Thoracic aorta (tissue), 2 donors: ENCODE data around the gene ARHGEF19. TPM values are rescaled to one million over a fixed set of nuclear protein-coding genes. Genes with fewer than 3 reads are reported as not detected.

Experiments
- ATAC-seq: fragments of 150-250 bp; one replicate; pipeline ENCODE4 v1.8.0; 2017; ENCODE audit warnings: low read depth; ENCODE audit not compliant: insufficient number of reproducible peaks, low FRiP score
- DNase-seq: peaks from one replicate; pipeline ENCODE4 v3.0.0-alpha.2; 2020; ENCODE audit warnings: low spot score
- H3K27ac ChIP-seq, 2 donors: fragments of 200-600 bp; sonication (generic); 1 replicate in 1 of 2; 2 replicates in 1 of 2; pipeline ENCODE4 v1.5.1; 2016; ENCODE audit warnings: mild to moderate bottlenecking in 2 of 2, moderate library complexity in 2 of 2
- H3K27me3 ChIP-seq: fragments of 200-600 bp; sonication (generic); replicated peaks from 2 replicates; pipeline ENCODE4 v1.6.0; 2016; ENCODE audit warnings: mild to moderate bottlenecking; ENCODE audit not compliant: insufficient read depth
- H3K36me3 ChIP-seq: fragments of 200-600 bp; sonication (generic); one replicate; pipeline ENCODE4 v1.5.1; 2016
- H3K4me1 ChIP-seq, 2 donors: fragments of 200-600 bp; sonication (generic); 1 replicate in 1 of 2; 2 replicates in 1 of 2; pipeline versions ENCODE4 v1.5.1 to v1.6.0; 2016; ENCODE audit warnings: low read depth in 2 of 2, mild to moderate bottlenecking in 1 of 2; ENCODE audit not compliant: control insufficient read depth in 1 of 2
- H3K4me3 ChIP-seq: fragments of 200-600 bp; sonication (generic); 2 replicates; pipeline ENCODE4 v1.5.1; 2016; ENCODE audit warnings: mild to moderate bottlenecking
- H3K9me3 ChIP-seq: fragments of 200-600 bp; sonication (generic); 2 replicates; pipeline ENCODE4 v1.5.1; 2016
- total RNA-seq, 2 donors: library from RNA; depleted of rRNA; stranded (reverse); fragments of >200 nt; gene quantifications; one replicate each; pipeline versions ENCODE4 v1.1.0 to v1.2.3, GENCODE V29; 2016
- TF ChIP-seq, protein P1 (sequence below): fragments of 200-600 bp; sonication (generic); IDR thresholded peaks from one replicate; pipeline ENCODE4 v1.5.1; 2019; ENCODE audit warnings: antibody characterized with exemption

Gene ARHGEF19
- total RNA-seq, 2 donors from 2014 or later = 8.1 to 8.5 TPM

DNA sequence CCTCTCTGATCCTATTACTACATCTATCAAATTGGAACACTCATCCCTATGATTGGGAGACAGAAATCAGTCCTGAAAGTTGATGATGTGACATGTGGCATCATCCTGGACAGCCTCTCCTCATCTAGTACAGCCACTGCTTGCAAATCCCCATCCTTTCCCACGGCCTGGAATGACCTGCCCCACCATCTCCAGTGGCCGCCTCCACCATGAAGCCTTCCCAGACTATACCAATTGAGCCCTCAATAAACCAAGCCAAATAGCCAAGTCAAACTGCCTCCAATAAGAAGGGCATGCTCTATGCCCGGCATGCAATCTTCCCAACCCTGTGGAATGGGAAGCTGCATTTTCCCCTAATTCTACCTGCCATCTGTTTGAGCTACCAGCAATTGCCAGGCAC lies 561 bp upstream of the ARHGEF19 start:
- no peaks in the 10 kb centered on the region for H3K36me3 ChIP-seq
- H3K9me3 ChIP-seq = no peaks in the 10 kb centered on the region
- H3K27ac ChIP-seq = no peak overlapping the region
- H3K4me1 ChIP-seq = peaks cover 0 to 20% of the 10 kb centered on the region in 2 donors
- no peaks in the 10 kb centered on the region for H3K27me3 ChIP-seq
- TF ChIP-seq, protein P1, sequence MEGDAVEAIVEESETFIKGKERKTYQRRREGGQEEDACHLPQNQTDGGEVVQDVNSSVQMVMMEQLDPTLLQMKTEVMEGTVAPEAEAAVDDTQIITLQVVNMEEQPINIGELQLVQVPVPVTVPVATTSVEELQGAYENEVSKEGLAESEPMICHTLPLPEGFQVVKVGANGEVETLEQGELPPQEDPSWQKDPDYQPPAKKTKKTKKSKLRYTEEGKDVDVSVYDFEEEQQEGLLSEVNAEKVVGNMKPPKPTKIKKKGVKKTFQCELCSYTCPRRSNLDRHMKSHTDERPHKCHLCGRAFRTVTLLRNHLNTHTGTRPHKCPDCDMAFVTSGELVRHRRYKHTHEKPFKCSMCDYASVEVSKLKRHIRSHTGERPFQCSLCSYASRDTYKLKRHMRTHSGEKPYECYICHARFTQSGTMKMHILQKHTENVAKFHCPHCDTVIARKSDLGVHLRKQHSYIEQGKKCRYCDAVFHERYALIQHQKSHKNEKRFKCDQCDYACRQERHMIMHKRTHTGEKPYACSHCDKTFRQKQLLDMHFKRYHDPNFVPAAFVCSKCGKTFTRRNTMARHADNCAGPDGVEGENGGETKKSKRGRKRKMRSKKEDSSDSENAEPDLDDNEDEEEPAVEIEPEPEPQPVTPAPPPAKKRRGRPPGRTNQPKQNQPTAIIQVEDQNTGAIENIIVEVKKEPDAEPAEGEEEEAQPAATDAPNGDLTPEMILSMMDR = no peak
- H3K4me3 ChIP-seq = no peak overlapping the region
- ATAC-seq (no peak), DNase-seq (no peak)

DNA sequence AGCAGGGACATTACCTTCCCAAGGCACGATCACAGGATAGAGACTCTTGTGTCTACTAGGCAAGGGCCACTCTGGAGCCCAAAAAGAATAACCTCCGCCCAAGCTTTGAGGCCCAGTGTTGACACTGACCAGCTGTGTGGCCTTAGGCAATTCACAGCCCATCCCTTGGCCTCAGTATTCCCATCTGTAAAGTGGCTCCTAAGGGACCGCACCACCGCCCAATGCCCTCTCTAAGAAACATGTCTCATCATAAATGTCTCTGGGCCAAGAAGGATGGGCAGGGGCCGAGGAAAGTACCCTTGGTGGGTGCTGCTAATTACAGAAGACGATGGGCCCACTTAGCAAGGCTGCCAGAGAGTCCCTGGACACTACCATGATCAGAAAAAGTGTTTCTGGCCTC lies 628 bp downstream of the ARHGEF19 start:
- no peak overlapping the region for H3K4me3 ChIP-seq
- no peaks in the 10 kb centered on the region for H3K36me3 ChIP-seq
- no peak overlapping the region for H3K27ac ChIP-seq
- no peaks in the 10 kb centered on the region for H3K27me3 ChIP-seq
- no peak for DNase-seq
- peaks cover 4 to 27% of the 10 kb centered on the region in 2 donors for H3K4me1 ChIP-seq
- ATAC-seq = no peak
- H3K9me3 ChIP-seq = no peaks in the 10 kb centered on the region
- TF ChIP-seq, protein P1 = no peak

DNA sequence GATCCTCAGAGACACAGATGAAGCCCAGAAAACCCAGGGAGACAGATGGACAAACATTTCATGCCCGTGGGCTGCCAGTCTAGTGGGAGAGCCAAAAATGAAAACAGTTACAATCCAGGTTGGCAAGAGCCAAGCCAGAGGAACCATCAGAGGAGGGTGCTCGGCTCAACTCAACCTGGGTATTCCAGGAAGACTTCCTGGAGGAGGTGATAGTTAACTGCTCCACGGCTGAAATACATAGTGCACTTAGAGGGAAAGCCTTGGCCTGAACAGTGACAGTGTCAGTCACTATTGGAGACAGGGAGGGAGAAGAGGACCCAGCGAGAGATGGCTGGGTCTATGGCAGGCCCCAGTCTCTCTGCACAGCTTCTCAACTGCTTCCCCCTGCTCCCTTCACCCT lies 1.9 kb downstream of the ARHGEF19 start:
- no peak for DNase-seq
- Histone ChIP-seq H3K9me3 (no peaks in the 10 kb centered on the region), H3K4me3 (no peak overlapping the region), H3K27me3 (no peaks in the 10 kb centered on the region), H3K27ac (no peak overlapping the region), H3K4me1 (peaks cover 10 to 22% of the 10 kb centered on the region in 2 donors), H3K36me3 (no peaks in the 10 kb centered on the region)
- TF ChIP-seq, protein P1 = no peak
- no peak for ATAC-seq

DNA sequence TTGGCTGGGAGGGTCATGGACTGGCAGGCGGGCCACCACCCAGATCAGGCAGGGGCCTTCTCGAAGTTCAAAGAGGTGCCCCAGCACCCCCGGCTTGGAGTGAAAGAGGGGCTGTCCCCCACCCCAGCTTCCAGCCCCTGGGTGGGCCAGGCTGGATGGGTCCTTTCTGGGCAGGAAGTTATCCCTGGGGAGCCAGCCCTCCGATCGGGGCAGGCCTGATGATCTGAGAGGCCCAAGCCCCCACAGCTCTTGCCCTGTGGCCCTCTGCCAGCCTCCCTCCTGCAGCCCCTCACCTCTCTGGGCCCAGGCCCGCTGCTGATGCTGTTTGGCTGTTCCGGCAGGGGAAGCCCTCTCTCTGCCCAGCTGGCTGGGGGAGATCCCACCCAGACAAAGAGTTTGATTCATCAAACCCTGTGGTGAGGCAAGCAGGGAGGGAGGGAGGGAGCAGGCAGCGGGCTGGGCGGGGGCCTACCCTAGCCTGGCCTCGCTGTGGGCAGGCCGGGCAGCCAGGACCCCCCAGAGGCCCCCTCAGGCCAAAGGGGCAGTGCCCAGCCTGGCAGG lies 2.5 kb downstream of the ARHGEF19 start:
- Histone ChIP-seq H3K4me3 (no peak overlapping the region), H3K9me3 (no peaks in the 10 kb centered on the region), H3K27ac (no peak overlapping the region), H3K4me1 (peaks cover 10 to 22% of the 10 kb centered on the region in 2 donors), H3K36me3 (no peaks in the 10 kb centered on the region), H3K27me3 (no peaks in the 10 kb centered on the region)
- DNase-seq (no peak), ATAC-seq (no peak)
- TF ChIP-seq, protein P1 = no peak

DNA sequence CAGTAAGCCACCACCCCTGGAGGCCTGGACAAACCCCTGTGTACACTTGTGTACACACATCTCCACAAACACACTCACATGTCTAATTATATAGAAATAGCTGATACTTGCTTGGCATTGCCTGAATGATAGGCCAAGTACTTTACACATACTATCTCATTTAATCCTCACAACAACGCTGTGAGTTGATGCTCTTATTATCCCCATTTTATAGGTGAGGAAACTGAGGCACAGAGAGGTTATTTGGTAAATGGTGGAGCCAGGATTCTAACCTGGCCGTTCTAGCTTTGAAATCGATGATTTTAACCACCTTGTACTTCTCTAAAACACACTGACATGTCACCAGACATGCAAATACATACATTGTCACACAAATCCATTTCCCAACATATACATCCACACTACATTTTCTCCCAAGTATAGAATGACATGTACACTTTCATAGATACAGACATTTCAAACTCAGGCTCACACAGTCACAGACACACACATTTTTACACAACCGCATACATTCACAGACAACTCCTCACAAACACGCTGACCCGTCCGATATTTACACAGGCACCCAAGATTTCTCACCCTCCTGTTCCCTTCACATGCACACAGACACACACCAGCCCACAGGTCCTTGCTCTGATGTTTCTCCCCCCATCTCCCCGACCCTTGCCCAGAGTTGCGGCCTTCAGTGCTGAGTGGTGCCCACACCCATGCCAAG lies 3.2 kb downstream of the ARHGEF19 start:
- Histone ChIP-seq H3K36me3 (no peaks in the 10 kb centered on the region), H3K27me3 (no peaks in the 10 kb centered on the region), H3K27ac (no peak overlapping the region), H3K4me3 (no peak overlapping the region), H3K4me1 (peaks cover 10 to 22% of the 10 kb centered on the region in 2 donors), H3K9me3 (no peaks in the 10 kb centered on the region)
- ATAC-seq (no peak), DNase-seq (no peak)
- TF ChIP-seq, protein P1 = no peak
